Mesothelial cell of epicardium (in vitro differentiated cells): Measurements from ENCODE around the gene GABRA5. TPM values are rescaled to one million over a fixed set of nuclear protein-coding genes. Genes with fewer than 3 reads are reported as not detected.

Experiments
- DNase-seq, 2 experiments: peaks; one replicate each; pipeline ENCODE4 v3.0.0; 2021; ENCODE audit warnings: low spot score in 2 of 2; ENCODE audit not compliant: unreplicated experiment in 2 of 2
- H3K27ac Mint-ChIP-seq: 2 replicates; pipeline ENCODE4 v1.8.0; 2021; ENCODE audit warnings: mixed read lengths
- H3K27me3 Mint-ChIP-seq: 2 replicates; pipeline ENCODE4 v1.8.0; 2021; ENCODE audit warnings: low read depth, mixed read lengths
- H3K36me3 Mint-ChIP-seq: 2 replicates; pipeline ENCODE4 v1.8.0; 2021; ENCODE audit warnings: mixed read lengths
- H3K4me1 Mint-ChIP-seq: 2 replicates; pipeline ENCODE4 v1.8.0; 2021; ENCODE audit warnings: mixed read lengths
- H3K4me3 Mint-ChIP-seq: 2 replicates; pipeline ENCODE4 v1.8.0; 2021; ENCODE audit warnings: mild to moderate bottlenecking, moderate library complexity, mixed read lengths
- H3K9me3 Mint-ChIP-seq: 2 replicates; pipeline ENCODE4 v1.8.0; 2021; ENCODE audit warnings: mixed read lengths
- total RNA-seq: library from RNA; stranded (reverse); gene quantifications from 3 replicates; pipeline ENCODE4 v1.2.1, GENCODE V29; 2021
- TF ChIP-seq, protein P1 (sequence below): fragments of 200-600 bp; sonication (generic); IDR thresholded peaks from one replicate; pipeline ENCODE4 v1.5.0; 2021; ENCODE audit warnings: antibody characterized with exemption; ENCODE audit not compliant: unreplicated experiment

GABRA5 gene
- total RNA-seq, 1 donor from 2014 or later: 0.49 TPM

DNA sequence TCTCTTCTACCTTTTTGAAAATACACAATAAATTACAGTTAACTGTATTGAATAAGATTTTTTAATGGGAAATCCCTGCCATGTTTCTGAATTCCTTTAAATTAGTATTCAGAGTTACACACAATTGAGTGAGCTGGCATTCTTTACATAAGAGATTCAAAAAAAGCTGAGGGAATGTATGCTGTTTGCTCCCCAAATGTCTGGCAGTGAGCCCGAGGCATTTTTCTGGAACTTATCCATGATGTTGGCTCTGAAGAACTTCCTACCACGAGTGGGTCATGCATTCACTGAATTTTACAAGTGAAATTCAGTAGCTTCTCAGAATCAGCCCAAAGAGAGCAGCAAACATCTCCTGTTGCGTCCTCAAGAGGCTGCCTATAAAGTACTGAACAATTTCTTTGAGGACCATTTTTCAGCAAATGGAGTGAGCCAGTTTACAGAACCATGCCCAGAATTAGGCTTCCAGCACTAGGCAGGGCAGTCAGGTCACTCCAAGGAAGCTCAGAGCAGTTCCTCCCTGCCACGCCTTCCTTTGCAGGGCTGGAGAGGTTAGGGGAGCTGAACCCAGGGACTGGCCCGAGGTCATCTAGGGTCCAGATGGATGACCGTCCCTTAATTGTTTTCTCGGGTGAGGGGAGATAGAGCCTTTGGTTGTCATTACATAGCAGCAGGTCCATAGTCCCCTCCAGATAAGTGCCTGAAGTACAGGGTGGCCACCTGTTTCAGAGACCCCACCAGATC lies 21.2 kb downstream of the GABRA5 start:
- Mint-ChIP-seq H3K4me3 (no peak overlapping the region), H3K36me3 (no peaks in the 10 kb centered on the region), H3K9me3 (no peaks in the 10 kb centered on the region), H3K4me1 (no peaks in the 10 kb centered on the region), H3K27ac (no peak overlapping the region), H3K27me3 (peaks cover 14% of the 10 kb centered on the region)
- DNase-seq: no peak
- TF ChIP-seq, protein P1, sequence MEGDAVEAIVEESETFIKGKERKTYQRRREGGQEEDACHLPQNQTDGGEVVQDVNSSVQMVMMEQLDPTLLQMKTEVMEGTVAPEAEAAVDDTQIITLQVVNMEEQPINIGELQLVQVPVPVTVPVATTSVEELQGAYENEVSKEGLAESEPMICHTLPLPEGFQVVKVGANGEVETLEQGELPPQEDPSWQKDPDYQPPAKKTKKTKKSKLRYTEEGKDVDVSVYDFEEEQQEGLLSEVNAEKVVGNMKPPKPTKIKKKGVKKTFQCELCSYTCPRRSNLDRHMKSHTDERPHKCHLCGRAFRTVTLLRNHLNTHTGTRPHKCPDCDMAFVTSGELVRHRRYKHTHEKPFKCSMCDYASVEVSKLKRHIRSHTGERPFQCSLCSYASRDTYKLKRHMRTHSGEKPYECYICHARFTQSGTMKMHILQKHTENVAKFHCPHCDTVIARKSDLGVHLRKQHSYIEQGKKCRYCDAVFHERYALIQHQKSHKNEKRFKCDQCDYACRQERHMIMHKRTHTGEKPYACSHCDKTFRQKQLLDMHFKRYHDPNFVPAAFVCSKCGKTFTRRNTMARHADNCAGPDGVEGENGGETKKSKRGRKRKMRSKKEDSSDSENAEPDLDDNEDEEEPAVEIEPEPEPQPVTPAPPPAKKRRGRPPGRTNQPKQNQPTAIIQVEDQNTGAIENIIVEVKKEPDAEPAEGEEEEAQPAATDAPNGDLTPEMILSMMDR: no peak

DNA sequence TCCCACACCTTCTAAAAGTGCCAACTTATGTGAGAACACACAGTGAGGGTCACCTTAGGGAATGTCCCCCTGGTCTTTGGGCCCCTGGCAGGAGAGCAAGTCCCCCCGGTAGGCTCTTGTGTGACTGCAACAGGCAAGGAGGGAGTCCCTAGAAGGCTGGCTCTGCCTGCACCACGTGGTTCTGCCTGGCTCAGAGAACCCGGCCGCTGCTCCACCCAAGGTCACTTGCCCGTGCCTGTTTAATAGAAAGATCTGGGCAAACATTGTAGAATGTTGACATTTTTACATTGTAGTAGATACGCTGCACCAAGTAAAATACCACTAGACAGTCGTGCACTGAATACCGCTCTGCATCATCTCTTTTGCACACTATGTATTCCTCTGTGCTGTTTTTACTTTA lies 21.9 kb downstream of the GABRA5 start:
- Mint-ChIP-seq H3K27me3 (peaks cover 14% of the 10 kb centered on the region), H3K27ac (no peak overlapping the region), H3K36me3 (no peaks in the 10 kb centered on the region), H3K4me3 (no peak overlapping the region), H3K4me1 (no peaks in the 10 kb centered on the region), H3K9me3 (no peaks in the 10 kb centered on the region)
- no peak for DNase-seq
- TF ChIP-seq, protein P1: no peak

DNA sequence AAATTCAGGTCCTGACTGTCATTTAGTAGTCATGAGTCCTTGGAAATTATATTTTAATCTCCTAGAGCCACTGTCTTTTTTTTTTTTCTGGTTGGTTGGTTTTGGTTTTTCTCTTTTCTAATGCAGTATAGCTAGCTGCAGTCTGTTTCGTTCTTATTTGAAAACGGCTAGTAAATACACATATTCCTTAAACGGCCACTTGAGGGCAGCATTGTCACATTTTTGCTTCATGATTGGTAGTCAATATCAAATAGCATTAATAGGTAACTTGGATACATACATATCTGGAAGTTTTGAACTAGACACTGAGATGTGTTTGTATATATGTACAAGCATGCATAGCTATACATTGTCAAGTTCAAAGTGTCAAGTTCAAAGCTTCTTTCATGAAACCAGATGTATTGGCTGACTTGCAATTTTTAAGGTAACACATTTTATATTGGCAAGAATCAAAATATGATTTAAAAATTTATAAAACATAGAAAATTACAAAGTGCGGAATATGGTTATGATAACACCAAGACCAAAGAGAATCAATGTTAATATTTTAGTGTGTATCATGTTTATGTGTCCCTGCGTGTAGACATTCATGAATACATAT lies 22.5 kb downstream of the GABRA5 start:
- Mint-ChIP-seq H3K9me3 (no peaks in the 10 kb centered on the region), H3K4me1 (no peaks in the 10 kb centered on the region), H3K4me3 (no peak overlapping the region), H3K36me3 (no peaks in the 10 kb centered on the region), H3K27ac (no peak overlapping the region), H3K27me3 (peaks cover 14% of the 10 kb centered on the region)
- peak in 1 of 2 experiments; percentile 64 for DNase-seq
- TF ChIP-seq, protein P1: peak; percentile 96

DNA sequence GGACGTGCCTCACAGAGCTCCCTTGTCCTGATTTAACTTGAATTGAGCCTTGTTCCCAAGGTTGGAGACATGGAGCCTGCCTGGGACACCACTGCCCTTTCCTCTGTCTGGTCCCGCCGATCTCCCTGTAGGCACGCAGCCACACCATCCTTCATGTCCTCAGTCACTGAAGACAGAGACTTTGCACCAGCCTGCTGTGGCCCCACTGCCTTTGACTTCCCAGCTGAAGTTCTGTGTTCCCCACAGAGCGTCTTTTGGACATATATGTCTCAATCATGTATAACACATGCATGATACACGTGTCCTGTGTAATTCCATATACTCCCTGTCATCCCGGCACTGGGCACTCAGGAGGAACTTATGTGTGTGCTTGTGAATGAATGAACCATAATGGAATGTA lies 23.6 kb downstream of the GABRA5 start:
- Mint-ChIP-seq H3K4me1 (no peaks in the 10 kb centered on the region), H3K27me3 (peaks cover 11% of the 10 kb centered on the region), H3K27ac (no peak overlapping the region), H3K4me3 (no peak overlapping the region), H3K36me3 (no peaks in the 10 kb centered on the region), H3K9me3 (no peaks in the 10 kb centered on the region)
- DNase-seq: no peak
- TF ChIP-seq, protein P1: no peak

DNA sequence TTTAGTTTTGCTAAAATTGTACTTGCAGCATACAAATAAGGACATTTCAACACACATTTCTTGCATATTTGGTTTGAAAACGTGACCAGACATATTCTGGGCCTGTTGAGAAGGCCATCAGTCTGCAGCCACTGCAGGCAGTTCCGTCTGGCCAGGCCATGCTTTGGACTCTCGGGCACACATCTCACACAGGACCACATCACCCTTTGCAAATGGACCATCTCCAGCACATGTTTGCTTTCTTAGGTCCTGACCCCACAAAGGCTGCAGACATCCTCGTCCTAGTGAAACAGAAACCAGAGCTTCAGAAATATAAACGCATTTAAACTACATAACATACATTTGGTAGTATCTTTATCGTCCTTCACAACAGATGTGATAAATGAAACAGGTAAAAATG lies 24.1 kb downstream of the GABRA5 start:
- H3K27ac Mint-ChIP-seq: no peak overlapping the region
- H3K36me3 Mint-ChIP-seq: no peaks in the 10 kb centered on the region
- no peaks in the 10 kb centered on the region for H3K4me1 Mint-ChIP-seq
- DNase-seq: no peak
- no peak overlapping the region for H3K4me3 Mint-ChIP-seq
- peaks cover 12% of the 10 kb centered on the region for H3K27me3 Mint-ChIP-seq
- H3K9me3 Mint-ChIP-seq: no peaks in the 10 kb centered on the region
- TF ChIP-seq, protein P1: no peak
